Endodermal cell (in vitro differentiated cells): Measurements from ENCODE around the gene CFAP251. TPM values are rescaled to one million over a fixed set of nuclear protein-coding genes. Genes with fewer than 3 reads are reported as not detected.

Source experiments
- DNase-seq: peaks from one replicate; pipeline ENCODE4 v3.0.0-alpha.2; 2017
- H3K27ac ChIP-seq: 2 replicates; pipeline ENCODE4 v1.5.1; 2013; ENCODE audit warnings: mild to moderate bottlenecking, low read depth, low read length, moderate library complexity
- H3K27me3 ChIP-seq: 2 replicates; pipeline ENCODE4 v1.6.1; 2013; ENCODE audit warnings: mild to moderate bottlenecking, low read length, moderate library complexity; ENCODE audit not compliant: insufficient read depth, control insufficient read depth, poor library complexity, severe bottlenecking
- H3K36me3 ChIP-seq: 2 replicates; pipeline ENCODE4 v1.7.0; 2013; ENCODE audit warnings: mild to moderate bottlenecking, low read length, moderate library complexity; ENCODE audit not compliant: control insufficient read depth, insufficient read depth
- H3K4me1 ChIP-seq: one replicate; pipeline ENCODE4 v1.7.0; 2013; ENCODE audit warnings: low read length; ENCODE audit not compliant: control insufficient read depth, insufficient read depth
- H3K4me3 ChIP-seq: 2 replicates; pipeline ENCODE4 v1.5.1; 2013; ENCODE audit warnings: mild to moderate bottlenecking, low read length, moderate library complexity
- H3K9ac ChIP-seq: 2 replicates; pipeline ENCODE4 v1.6.1; 2013; ENCODE audit warnings: mild to moderate bottlenecking, low read length, moderate library complexity; ENCODE audit not compliant: poor library complexity, severe bottlenecking; ENCODE audit errors: extremely low read depth
- H3K9me3 ChIP-seq: 2 replicates; pipeline ENCODE4 v1.6.1; 2013; ENCODE audit warnings: mild to moderate bottlenecking, low read length, moderate library complexity; ENCODE audit not compliant: control insufficient read depth
- H3K27ac Mint-ChIP-seq: 2 replicates; pipeline ENCODE4 v1.8.0; 2020; ENCODE audit warnings: mixed read lengths
- H3K27me3 Mint-ChIP-seq: 2 replicates; pipeline ENCODE4 v1.8.0; 2021; ENCODE audit warnings: mild to moderate bottlenecking, mixed read lengths; ENCODE audit not compliant: insufficient read depth
- H3K36me3 Mint-ChIP-seq: 2 replicates; pipeline ENCODE4 v1.8.0; 2020; ENCODE audit warnings: low read depth, mixed read lengths
- H3K4me1 Mint-ChIP-seq: 2 replicates; pipeline ENCODE4 v1.8.0; 2020; ENCODE audit warnings: mixed read lengths
- H3K4me3 Mint-ChIP-seq: 2 replicates; pipeline ENCODE4 v1.8.0; 2020; ENCODE audit warnings: mild to moderate bottlenecking, moderate library complexity, mixed read lengths
- H3K9me3 Mint-ChIP-seq: 2 replicates; pipeline ENCODE4 v1.8.0; 2020; ENCODE audit warnings: mild to moderate bottlenecking, mixed read lengths
- CTCF ChIP-seq: fragments of 200-600 bp; sonication (generic); conservative IDR thresholded peaks from 2 replicates; pipeline ENCODE4 v1.5.0; 2021; ENCODE audit warnings: antibody characterized with exemption, mild to moderate bottlenecking
- WGBS, 2 experiments: methylation state at CpG; one replicate each; pipeline versions ENCODE4 v1.1.5 to v1.1.7; 2013; ENCODE audit warnings: missing lambda C conversion rate in 2 of 2, mixed read lengths in 1 of 2; ENCODE audit not compliant: insufficient coverage in 1 of 2, insufficient read length in 1 of 2; 5-methylcytosine and 5-hydroxymethylcytosine counted together
- total RNA-seq, 2 donors: library from RNA; stranded (reverse); fragmentation: NEBNext Ultra II Directional in 1 of 2; extraction: Animal tissue kit (Norgen Biotek cat#: 25700) in 1 of 2; gene quantifications; 2 replicates in 1 of 2; 3 replicates in 1 of 2; pipeline ENCODE4 v1.2.1, GENCODE V29; 2021

CFAP251 gene
- total RNA-seq, 2 donors from 2014 or later, result 3.4 to 11.2 TPM

DNA sequence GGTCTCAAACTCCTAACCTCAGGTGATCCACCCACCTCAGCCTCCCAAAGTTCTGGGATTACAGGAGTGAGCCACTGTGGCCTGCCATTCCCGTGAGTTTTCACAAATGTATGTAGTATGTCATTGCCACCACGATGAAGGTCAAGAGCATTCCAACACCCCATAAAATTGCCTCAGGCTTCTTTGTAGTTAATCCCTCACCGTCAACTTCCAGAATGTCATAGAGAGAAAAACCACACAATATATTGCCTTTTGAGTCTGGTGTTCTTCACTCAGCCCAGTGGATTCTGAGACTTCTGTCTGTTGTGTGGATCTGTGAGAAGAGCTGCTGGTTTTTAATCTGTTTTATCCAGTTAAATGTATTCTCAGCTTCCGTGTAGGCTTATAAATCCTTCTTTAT lies 12.6 kb upstream of the CFAP251 start:
- Histone ChIP-seq H3K9ac (no peak overlapping the region), H3K36me3 (peaks cover 67% of the 10 kb centered on the region), H3K4me1 (no peaks in the 10 kb centered on the region), H3K9me3 (no peaks in the 10 kb centered on the region), H3K27me3 (no peaks in the 10 kb centered on the region), H3K4me3 (no peak overlapping the region), H3K27ac (no peak overlapping the region)
- Mint-ChIP-seq H3K4me1 (no peaks in the 10 kb centered on the region), H3K4me3 (no peak overlapping the region), H3K27me3 (no peaks in the 10 kb centered on the region), H3K9me3 (no peaks in the 10 kb centered on the region), H3K27ac (no peak overlapping the region), H3K36me3 (peaks cover 62% of the 10 kb centered on the region)
- TF ChIP-seq CTCF, result no peak
- no peak for DNase-seq
- WGBS, 2 experiments, result 95 to 96% methylated on average over 4 of the region's 4 CpGs

GRCh38 chr12:121908702-121909101 lies 9.7 kb upstream of the CFAP251 start:
- Histone ChIP-seq H3K27me3 (no peaks in the 10 kb centered on the region), H3K36me3 (peaks cover 55% of the 10 kb centered on the region), H3K4me3 (no peak overlapping the region), H3K4me1 (no peaks in the 10 kb centered on the region), H3K9me3 (no peaks in the 10 kb centered on the region), H3K27ac (no peak overlapping the region), H3K9ac (no peak overlapping the region)
- no peak for TF ChIP-seq CTCF
- Mint-ChIP-seq H3K27ac (peak overlapping the region; percentile 66), H3K36me3 (peaks cover 52% of the 10 kb centered on the region), H3K4me3 (no peak overlapping the region), H3K27me3 (no peaks in the 10 kb centered on the region), H3K4me1 (no peaks in the 10 kb centered on the region), H3K9me3 (no peaks in the 10 kb centered on the region)
- WGBS, 2 experiments, result 60 to 82% methylated on average over 1 to 2 of the region's 2 CpGs
- DNase-seq, result no peak

DNA sequence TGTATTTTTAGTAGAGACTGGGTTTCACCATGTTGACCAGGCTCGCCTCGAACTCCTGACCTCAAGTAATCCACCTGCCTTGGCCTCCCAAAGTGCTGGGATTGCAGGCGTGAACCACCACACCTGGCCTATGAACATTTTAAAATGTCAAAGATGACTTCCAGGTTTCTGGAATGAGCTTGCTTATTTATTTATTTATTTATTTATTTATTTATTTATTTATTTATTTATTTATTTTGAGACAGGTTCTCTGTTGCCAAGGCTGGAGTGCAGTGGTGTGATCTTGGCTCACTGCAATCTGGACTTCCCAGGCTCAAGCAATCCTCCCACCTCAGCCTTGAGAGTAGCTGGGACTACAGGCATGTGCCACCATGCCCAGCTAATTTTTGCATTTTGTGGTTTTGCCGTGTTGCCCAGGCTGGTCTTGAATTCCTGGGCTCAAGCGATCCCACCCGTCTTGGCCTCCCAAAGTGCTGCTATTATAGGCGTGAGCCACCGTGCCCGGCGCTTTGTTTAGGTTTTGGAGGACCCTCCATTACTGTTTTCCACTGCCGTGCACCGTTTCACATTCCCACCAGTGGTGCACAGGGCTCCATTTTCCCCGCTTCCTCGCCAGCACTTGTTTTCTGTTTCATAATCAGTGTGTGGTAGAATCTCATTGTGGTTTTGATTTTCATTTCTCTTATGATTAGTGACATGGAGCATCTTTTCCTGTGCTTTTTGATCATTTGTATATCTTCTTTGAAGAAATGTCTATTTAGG lies 6.4 kb upstream of the CFAP251 start:
- Mint-ChIP-seq H3K4me1 (peaks cover 2% of the 10 kb centered on the region), H3K4me3 (no peak overlapping the region), H3K36me3 (peaks cover 47% of the 10 kb centered on the region), H3K27me3 (no peaks in the 10 kb centered on the region), H3K9me3 (no peaks in the 10 kb centered on the region), H3K27ac (no peak overlapping the region)
- no peaks in the 10 kb centered on the region for H3K27me3 ChIP-seq
- no peaks in the 10 kb centered on the region for H3K4me1 ChIP-seq
- DNase-seq, result peak; percentile 36
- H3K36me3 ChIP-seq, result peaks cover 62% of the 10 kb centered on the region
- 90 to 97% methylated on average over 13 to 14 of the region's 14 CpGs for WGBS, 2 experiments
- no peak overlapping the region for H3K9ac ChIP-seq
- no peak for TF ChIP-seq CTCF
- H3K9me3 ChIP-seq, result no peaks in the 10 kb centered on the region
- no peak overlapping the region for H3K27ac ChIP-seq
- H3K4me3 ChIP-seq, result no peak overlapping the region
